GM12878 (cell line): Measurements from ENCODE around the gene RGS2. TPM values are rescaled to one million over a fixed set of nuclear protein-coding genes. Genes with fewer than 3 reads are reported as not detected.

Experiments used
- BMI1 ChIP-seq: fragments of 450-650 bp; IDR thresholded peaks from 2 replicates; pipeline ENCODE4 v1.6.1; 2016; ENCODE audit warnings: mild to moderate bottlenecking, moderate library complexity, borderline replicate concordance
- CREB1 ChIP-seq: IDR thresholded peaks from 2 replicates; pipeline ENCODE4 v1.6.1; 2012; ENCODE audit warnings: low read depth, mild to moderate bottlenecking, inconsistent platforms
- FOXK2 ChIP-seq: fragments of 450-650 bp; IDR thresholded peaks from 2 replicates; pipeline ENCODE4 v1.6.1; 2017; ENCODE audit warnings: mild to moderate bottlenecking, moderate library complexity
- IKZF1 ChIP-seq: fragments of 450-650 bp; conservative IDR thresholded peaks from 2 replicates; pipeline ENCODE4 v1.6.1; 2017; ENCODE audit warnings: antibody characterized with exemption, mild to moderate bottlenecking
- JUNB ChIP-seq: IDR thresholded peaks from 2 replicates; pipeline ENCODE4 v1.6.1; 2016; ENCODE audit warnings: antibody characterized with exemption, mild to moderate bottlenecking
- NBN ChIP-seq: fragments of 450-650 bp; IDR thresholded peaks from 2 replicates; pipeline ENCODE4 v1.6.1; 2016
- POLR2A ChIP-seq: IDR thresholded peaks from 2 replicates; pipeline ENCODE4 v1.6.1; 2011; ENCODE audit warnings: low read depth, mild to moderate bottlenecking, low read length
- POU2F2 ChIP-seq: IDR thresholded peaks from 3 replicates; pipeline ENCODE4 v1.6.1; 2011; ENCODE audit warnings: low read depth, mild to moderate bottlenecking, low read length, borderline replicate concordance
- PRDM15 ChIP-seq: fragments of 450-650 bp; formaldehyde crosslinking; IDR thresholded peaks from 2 replicates; pipeline ENCODE4 v1.4.0; 2020; ENCODE audit warnings: mild to moderate bottlenecking, moderate library complexity
- RUNX3 ChIP-seq: IDR thresholded peaks from 2 replicates; pipeline ENCODE4 v1.6.1; 2012; ENCODE audit warnings: low read length, inconsistent platforms
- TCF12 ChIP-seq: IDR thresholded peaks from 2 replicates; pipeline ENCODE4 v1.6.1; 2011; ENCODE audit warnings: low read depth, mild to moderate bottlenecking, low read length
- YY1 ChIP-seq: IDR thresholded peaks from 2 replicates; pipeline ENCODE4 v1.6.1; 2011; ENCODE audit warnings: low read depth, mild to moderate bottlenecking, low read length
- ZZZ3 ChIP-seq: IDR thresholded peaks from 2 replicates; pipeline ENCODE4 v1.6.1; 2011; ENCODE audit warnings: low read depth; ENCODE audit not compliant: control insufficient read depth, insufficient read length
- polyA plus RNA-seq, 11 experiments: library from polyadenylated mRNA; depleted of rRNA in 4 of 11; unstranded in 6 of 11; stranded (reverse) in 5 of 11; fragments of >200 nt; fragmentation: Nextera tagmentation in 4 of 11; fragmentation: Illumina TruSeq in 1 of 11; extraction: Ambion mirVana in 4 of 11; extraction: Trizol in 1 of 11; gene quantifications; 1 replicate in 1 of 11; 2 replicates in 10 of 11; pipeline versions ENCODE4 v1.2.1 to v1.2.3, GENCODE V29; 2011 to 2016; ENCODE audit warnings: inconsistent platforms in 2 of 11, missing spikeins in 2 of 11, low read depth in 1 of 11
- total RNA-seq, 4 experiments: library from RNA; depleted of rRNA in 3 of 4; stranded (reverse); fragments of >200 nt in 3 of 4; fragmentation: Illumina TruSeq in 1 of 4; extraction: Trizol in 1 of 4; gene quantifications; 2 replicates each; pipeline versions ENCODE4 v1.2.1 to v1.2.3, GENCODE V29; 2013 to 2021
- TF ChIP-seq, protein P1 (sequence below), 3 experiments: IDR thresholded peaks in 2 of 3; conservative IDR thresholded peaks in 1 of 3; 2 replicates each; pipeline ENCODE4 v1.5.1; 2011; ENCODE audit warnings: low read depth in 3 of 3, low read length in 3 of 3, mild to moderate bottlenecking in 3 of 3, control low read depth in 2 of 3, moderate library complexity in 2 of 3, inconsistent platforms in 1 of 3, mixed read lengths in 1 of 3; ENCODE audit not compliant: control insufficient read depth in 2 of 3, insufficient read depth in 1 of 3; ENCODE audit errors: extremely low read depth in 1 of 3

The RGS2 gene
- total and polyA plus RNA-seq, 10 of the 15 experiments (the other 5 are each of a cell fraction or from before 2014, with no cell fraction given), result 0.27 to 2.3 (median 0.98) TPM

- TF ChIP-seq TCF12, result 0 out of 2 replicates have a peak, but pooled peaks have one; percentile 11
- peak; percentile 29; the same call in 1 of the 2 replicates for TF ChIP-seq BMI1
- TF ChIP-seq JUNB, result peak; percentile 28
- no peak for TF ChIP-seq YY1
- no peak for TF ChIP-seq FOXK2
- no peak for TF ChIP-seq PRDM15
- TF ChIP-seq POU2F2, result peak; percentile 54; the same call in 1 of the 3 replicates
- peak; percentile 68; the same call in 1 of the 2 replicates for TF ChIP-seq CREB1
- 0 out of 2 replicates have a peak, but pooled peaks have one; percentile 9 for TF ChIP-seq RUNX3
- no peak for TF ChIP-seq POLR2A
- no peak for TF ChIP-seq ZZZ3
- TF ChIP-seq IKZF1, result no peak
- TF ChIP-seq, protein P1, sequence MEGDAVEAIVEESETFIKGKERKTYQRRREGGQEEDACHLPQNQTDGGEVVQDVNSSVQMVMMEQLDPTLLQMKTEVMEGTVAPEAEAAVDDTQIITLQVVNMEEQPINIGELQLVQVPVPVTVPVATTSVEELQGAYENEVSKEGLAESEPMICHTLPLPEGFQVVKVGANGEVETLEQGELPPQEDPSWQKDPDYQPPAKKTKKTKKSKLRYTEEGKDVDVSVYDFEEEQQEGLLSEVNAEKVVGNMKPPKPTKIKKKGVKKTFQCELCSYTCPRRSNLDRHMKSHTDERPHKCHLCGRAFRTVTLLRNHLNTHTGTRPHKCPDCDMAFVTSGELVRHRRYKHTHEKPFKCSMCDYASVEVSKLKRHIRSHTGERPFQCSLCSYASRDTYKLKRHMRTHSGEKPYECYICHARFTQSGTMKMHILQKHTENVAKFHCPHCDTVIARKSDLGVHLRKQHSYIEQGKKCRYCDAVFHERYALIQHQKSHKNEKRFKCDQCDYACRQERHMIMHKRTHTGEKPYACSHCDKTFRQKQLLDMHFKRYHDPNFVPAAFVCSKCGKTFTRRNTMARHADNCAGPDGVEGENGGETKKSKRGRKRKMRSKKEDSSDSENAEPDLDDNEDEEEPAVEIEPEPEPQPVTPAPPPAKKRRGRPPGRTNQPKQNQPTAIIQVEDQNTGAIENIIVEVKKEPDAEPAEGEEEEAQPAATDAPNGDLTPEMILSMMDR (IDR thresholded peaks at IDR 0.05 in 2 of 3, conservative IDR thresholded peaks at IDR 0.05 in 1 of 3; ENCODE audit: control insufficient read depth in 2 of 3, extremely low read depth in 1 of 3, insufficient read depth in 1 of 3, low read depth in 3 of 3, low read length in 3 of 3), result peak in 1 of 3 experiments; percentile 17; a peak in 1 of 6 replicates
- no peak for TF ChIP-seq NBN
Measured at GRCh38 chr1:192807211-192808162, 1.4 kb upstream of the RGS2 start (continued).
